GM21717 (cell line): Measurements from ENCODE around the gene ADAMTS15.

Experiments used
- ATAC-seq: cut with Tn5 transposase; IDR thresholded peaks from one replicate; pipeline ENCODE4 v1.9.1; 2021; ENCODE audit warnings: mild to moderate bottlenecking, moderate library complexity; ENCODE audit not compliant: unreplicated experiment

ADAMTS15 gene

DNA sequence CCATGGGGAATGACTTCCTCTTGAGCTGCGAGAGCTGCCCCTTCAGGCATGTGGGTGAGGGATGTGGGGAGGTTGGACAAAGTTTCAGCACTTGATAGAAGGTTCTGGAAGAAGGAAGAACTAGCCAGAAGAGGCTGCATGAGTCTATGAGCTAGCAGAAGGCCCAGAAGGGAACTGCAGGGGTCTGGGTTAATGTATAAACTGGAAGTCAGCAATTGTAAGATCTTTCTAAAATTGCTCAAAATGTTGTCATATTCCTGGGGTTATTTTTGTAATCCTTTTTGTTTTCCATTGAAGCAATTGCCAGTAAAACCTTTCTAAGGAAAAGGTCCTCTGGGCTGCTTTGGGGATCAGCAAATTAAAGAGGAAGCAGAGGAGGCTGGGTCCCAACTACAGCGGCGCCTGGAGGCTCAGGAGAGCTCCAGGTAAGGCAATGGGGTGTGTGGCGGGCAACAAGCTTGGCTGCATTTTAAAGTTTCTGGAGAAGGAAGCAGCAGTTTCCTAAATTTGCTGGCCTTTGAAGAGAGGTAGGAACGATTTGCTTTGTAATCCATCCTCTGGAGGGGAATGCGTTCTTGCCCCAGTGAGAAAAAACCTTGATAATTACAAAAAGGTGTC lies 29.2 kb downstream of the ADAMTS15 start:
- no peak for ATAC-seq

DNA sequence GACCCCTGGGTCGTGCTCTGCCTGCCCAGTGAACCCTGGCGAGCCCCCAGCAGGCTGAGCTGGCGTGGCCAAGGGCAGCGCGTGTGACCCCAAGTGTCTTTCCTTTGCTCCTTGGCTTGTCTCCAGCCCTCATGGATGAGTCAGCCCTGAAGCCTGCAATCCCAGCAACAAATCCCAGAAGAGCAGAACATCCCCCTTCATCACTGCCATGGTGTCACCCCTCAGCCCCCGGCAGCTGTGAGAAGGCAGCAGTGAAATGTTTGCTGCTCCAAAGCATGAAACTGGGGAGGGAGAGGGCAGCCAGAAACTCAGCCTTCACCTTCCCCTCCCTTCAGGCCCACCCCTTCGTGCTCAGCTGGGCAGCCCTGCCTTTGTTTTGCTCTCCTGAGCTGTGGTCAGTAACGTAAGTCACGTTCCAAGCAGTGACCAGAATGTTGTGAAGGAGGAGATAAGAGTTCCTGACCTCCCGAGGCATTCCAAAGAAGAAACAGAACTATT lies 29.8 kb downstream of the ADAMTS15 start:
- no peak for ATAC-seq

GRCh38 chr11:130478881-130479280 lies 30.4 kb downstream of the ADAMTS15 start:
- ATAC-seq = no peak

DNA sequence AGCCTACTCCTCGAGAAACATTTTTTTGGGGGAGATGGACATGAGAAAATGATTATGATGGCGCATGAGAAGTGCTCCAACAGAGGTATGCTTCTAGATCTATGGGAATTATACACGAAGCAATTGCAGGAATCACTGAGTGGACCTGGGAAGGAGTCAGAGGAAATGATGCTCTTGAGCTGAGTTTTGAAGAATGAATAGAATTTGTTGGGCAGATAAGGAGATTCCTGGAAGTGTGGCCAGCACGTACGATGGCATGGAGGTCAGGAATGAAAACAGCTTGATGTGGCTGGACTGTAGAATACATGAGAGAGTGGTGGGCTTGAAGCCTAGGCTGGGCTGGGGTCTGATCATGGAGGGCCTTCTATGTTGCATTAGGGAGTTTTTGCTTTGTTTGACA lies 31.7 kb downstream of the ADAMTS15 start:
- no peak for ATAC-seq

GRCh38 chr11:130480711-130481140 lies 32.3 kb downstream of the ADAMTS15 start:
- ATAC-seq = no peak

- ATAC-seq = no peak
Measured at GRCh38 chr11:130483124-130483523, 34.7 kb downstream of the ADAMTS15 start.

DNA sequence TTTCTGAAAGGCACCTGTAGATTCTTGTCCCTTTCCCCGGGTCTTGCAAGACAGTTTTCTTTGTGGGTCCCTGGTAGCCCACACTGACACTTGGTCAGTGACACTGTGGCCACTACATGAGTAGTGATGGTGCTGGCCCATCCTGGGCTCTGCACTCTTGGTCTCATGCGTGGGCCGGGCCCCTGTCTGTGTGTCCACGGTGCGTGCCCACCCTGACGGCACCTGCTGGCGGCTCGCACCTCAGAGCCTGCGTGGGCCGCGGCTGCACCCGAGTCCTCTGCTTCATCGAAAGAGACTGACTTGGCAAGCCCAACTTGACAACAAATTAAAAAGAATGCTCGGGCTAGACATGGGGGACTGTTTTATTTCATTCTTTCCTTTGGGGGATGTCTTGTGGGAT lies 37.5 kb downstream of the ADAMTS15 start:
- ATAC-seq = no peak

GRCh38 chr11:130486391-130486836 lies 38.0 kb downstream of the ADAMTS15 start:
- ATAC-seq = no peak

DNA sequence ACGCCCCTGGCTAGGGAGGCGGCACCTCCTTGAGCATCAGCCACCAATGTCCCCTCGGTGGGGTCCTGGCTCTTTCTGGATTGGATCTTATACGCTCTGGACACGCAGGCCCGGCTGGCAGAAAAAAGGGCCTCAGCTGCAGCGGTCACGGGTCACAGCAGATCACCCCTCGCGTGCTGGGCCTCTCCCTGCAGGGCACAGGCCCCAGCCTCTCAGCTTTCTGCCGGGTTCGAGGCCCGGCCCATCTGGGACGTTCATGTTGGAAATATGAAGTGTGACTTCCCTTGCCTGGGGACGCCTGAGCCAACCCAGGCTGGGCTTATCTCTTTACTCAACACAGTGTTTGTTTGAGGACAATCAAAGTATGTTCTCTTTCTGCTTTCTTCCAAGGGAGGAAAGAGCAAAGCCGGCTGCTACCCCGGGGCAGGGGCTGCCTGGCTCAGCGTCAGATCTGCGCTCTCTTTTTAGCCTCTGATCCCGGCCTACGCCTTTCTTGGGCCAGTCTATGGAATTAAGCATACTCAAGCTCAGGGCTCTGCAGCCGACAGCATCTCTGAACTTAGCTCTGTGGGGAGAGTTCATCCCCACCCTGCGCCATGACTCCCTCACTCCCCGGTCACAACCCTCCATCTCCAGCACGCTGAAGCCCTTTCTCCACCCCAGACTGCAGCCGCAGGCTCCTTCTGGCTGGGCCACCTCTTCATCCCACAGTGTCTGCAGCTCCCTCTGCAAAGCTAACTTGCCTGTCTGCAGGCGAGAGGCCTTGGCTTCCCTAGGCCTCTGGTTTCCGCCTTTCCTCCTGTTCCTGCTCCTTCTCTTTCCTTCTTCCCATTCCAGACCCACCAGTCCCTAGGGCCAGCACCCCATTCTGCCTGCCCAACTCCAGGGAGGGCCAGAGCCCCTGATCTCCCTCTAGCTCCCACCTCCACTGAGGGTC lies 38.8 kb downstream of the ADAMTS15 start:
- ATAC-seq = no peak

DNA sequence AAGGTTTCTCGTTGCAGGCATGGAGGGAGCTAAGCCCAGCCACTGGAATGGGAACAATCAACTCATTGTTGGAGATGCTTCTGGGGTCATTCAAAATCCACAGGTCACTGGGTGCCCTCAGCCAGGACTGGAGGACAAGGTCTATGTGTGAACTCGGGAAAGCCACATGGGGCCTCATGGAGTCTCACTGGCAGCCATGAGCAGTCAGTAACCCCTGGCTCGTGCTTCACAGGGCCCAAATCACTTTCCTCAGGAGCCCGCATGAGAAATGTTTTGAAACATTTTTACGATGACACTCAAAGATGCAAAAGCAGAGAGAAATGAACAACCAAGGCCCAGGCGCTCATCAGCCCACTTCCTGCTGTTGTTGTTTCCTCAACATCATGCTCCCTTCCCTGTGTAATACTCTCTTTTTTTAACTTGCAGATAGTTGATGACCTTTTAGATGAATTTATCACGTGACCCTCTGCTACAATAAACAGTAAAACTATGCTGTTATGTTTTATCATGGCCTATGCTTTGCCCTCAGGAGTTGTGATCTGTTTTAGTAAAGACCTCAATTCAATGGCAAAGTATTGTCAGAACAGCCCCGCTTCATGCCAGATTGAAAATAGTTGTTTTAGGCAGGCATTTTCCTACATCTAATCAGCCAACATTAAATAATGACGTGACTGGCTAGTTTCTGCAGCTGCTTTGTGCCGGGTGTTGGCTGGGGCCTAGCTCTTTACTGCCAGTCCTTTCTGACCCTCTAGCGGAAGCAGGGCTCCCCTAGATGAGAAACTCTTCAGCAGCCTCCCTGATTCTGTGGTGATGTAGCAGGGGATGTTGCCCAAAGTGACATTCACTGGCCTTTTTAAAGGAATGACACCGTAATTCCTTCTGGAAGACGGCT lies 39.7 kb downstream of the ADAMTS15 start:
- ATAC-seq = no peak

GRCh38 chr11:130488848-130489584 lies 40.6 kb downstream of the ADAMTS15 start:
- no peak for ATAC-seq

- no peak for ATAC-seq
Measured at GRCh38 chr11:130489716-130490115, 41.3 kb downstream of the ADAMTS15 start.

DNA sequence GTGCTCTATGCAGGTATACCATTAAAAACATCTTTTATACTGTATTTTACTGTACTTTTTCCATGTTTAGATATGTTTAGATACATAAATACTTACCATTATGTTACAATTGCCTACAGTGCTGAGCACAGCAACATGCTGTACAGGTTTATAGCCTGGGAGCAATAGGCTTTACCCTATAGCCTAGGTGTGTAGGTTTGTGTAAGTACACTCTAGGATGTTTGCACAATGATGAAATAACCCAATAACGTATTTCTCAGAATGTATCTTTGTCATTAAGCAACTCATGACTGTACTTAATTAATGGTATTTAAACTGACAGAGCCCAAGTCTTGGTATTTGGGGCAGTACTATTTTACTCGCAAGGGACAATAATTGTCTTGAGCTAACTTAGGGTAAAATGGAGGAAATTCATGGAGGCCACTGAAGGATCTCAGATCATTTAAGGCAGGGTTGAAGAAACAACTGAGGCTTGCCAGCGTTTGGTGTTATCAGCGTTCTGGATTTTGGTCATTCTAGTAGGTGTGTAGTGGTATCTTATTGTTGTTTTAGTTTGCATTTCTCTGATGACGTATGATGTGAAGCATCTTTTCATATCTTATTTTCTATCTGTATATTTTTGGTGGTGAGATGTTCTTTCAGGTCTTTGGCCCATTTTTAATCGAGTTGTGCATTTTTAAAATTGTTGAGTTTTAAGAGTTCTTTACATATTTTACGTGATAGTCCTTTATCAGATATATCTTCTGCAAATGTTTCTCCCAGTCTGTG lies 42.4 kb downstream of the ADAMTS15 start:
- no peak for ATAC-seq

GRCh38 chr11:130498181-130498580 lies 49.7 kb downstream of the ADAMTS15 start:
- ATAC-seq = no peak

DNA sequence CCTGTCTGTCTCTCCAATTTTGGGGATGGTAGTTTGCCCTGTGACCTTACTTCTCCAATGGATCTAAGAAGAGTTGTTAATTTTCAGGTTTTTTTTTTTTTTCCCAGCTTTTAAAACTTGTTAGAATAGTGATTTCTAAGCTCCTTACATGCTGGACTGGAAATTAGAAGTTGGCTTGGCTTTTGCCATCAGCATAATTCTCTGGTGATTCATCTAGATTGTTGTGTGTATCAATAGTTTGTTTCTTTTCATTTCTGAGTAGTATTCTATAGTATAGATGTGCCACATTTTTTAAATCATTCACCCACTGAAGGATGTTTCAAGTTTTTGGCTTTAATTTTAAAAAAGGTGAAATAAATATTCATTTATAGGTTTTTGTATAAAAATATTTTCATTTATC lies 51.4 kb downstream of the ADAMTS15 start:
- no peak for ATAC-seq

DNA sequence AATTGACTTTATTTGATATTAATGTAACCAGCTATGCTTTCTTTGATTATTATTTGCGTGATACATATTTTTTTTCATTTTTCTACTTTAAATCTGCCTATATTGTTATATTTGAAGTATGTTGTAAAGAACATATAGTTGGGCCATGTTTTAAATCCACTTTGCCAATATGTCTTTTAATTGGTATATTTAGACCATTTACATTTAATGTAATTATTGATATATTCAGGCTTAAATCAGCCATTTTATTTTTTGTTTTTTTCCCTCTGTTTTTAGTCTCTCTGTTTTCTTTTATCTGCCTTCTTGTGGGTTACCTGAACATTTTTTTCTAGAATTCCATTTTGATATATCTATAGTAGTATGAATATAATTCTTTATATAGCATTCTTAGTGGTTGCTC lies 55.9 kb downstream of the ADAMTS15 start:
- no peak for ATAC-seq

DNA sequence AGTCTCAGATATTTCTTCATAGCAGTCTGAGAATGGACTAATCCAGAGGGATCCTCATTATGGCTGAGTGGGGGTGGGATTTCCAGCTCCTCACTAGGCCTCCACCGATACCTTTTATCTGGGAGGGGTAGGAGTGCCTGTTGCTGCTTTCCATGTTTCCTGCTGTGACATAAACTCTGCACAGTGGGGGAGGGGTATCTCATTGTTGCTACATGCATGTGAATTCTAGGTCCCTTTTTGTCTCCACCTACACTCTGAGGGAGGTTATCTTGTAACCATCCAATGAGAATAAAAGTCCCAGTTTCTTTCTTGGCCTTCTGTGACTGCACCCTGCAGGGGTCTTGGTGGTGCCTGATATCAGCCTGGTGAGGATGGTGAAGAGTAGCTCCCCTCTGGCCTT lies 60.5 kb downstream of the ADAMTS15 start:
- no peak for ATAC-seq

GRCh38 chr11:130509942-130510341 lies 61.5 kb downstream of the ADAMTS15 start:
- no peak for ATAC-seq

- ATAC-seq = no peak
Measured at GRCh38 chr11:130510407-130511006, 62.1 kb downstream of the ADAMTS15 start.
